Glomerular visceral epithelial cell (primary cell): ENCODE data around the gene ONECUT2.
"Not testable (repeated sequence)": the region's sequence is repeated elsewhere in the genome, so short reads cannot be mapped to it uniquely, and the experiment has no call there.

Experiments used
- DNase-seq: peaks from one replicate; pipeline ENCODE4 v3.0.0-alpha.2; 2016; ENCODE audit errors: extremely low spot score

ONECUT2 gene

DNA sequence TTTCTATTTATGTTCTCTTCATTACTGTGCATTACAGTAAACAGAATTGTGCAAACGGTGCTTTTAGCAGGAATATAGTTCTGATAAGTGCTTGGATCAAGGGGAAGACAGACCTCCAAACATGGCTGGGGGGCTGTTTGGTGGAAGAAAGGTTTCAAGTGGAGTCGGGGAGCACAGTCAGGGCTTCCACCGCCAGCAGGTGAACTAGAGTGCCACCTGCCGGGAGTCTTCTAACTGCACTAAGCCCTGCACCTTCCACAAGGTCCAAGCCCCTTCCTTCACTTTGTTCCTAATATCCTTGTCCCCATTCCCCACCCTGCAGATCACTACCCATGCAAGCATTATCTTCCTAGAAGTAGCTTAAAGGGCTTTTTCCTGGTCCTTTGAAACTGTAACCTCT is 11.1 kb downstream of the ONECUT2 start:
- DNase-seq = no peak

- DNase-seq = no peak
Measured at GRCh38 chr18:57447154-57447621, 12.0 kb downstream of the ONECUT2 start.

GRCh38 chr18:57455576-57456129 is 20.5 kb downstream of the ONECUT2 start:
- no peak for DNase-seq

DNA sequence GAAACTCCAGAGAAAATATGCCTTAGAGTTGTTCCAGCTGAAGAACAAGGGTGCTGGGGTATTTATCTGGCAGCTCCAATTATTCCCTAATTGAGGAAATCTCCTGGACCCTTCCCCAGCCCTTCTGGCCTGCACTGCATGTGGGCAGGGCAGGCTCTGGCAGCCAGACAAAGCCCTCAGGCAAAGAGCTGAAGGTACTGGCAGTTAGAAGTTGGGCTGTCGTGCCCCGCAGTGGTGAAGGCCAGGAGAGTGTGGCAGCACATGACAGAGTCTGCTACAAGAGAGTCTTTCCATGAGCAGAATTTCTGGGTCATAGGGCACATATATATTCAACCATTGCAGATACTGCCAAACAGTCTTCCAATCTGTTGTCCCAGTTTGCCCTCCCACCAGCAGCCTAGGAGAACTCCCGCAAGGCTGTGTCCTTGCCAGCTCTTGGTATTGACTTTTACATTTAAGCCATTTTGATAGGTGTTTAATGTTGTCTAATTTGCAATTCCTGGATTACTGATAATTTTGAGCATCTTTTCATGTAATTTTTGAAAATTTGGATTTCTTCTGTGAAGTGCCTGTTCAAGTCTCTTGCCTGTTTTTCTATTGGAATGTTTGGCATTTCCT is 26.6 kb downstream of the ONECUT2 start:
- DNase-seq = no peak

DNA sequence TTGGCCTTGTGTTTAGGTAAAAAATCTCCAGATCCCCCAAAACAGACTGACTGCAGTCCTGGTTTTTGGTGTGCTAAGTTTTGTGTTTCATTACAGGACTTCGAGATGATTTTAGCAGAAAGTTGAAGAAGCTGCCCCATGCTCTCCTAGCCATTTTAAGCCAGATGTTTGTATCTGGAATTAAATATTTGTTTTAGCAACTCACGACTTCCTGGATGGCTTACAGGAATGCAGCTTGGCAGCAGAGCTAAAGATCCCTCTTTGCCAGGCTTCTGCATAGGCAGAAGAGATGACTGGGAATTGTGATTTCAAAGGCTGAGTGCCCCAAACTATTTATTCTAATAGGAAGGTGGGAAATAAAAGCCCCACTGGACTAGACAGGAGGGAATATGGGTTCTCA is 31.1 kb downstream of the ONECUT2 start:
- DNase-seq = no peak

DNA sequence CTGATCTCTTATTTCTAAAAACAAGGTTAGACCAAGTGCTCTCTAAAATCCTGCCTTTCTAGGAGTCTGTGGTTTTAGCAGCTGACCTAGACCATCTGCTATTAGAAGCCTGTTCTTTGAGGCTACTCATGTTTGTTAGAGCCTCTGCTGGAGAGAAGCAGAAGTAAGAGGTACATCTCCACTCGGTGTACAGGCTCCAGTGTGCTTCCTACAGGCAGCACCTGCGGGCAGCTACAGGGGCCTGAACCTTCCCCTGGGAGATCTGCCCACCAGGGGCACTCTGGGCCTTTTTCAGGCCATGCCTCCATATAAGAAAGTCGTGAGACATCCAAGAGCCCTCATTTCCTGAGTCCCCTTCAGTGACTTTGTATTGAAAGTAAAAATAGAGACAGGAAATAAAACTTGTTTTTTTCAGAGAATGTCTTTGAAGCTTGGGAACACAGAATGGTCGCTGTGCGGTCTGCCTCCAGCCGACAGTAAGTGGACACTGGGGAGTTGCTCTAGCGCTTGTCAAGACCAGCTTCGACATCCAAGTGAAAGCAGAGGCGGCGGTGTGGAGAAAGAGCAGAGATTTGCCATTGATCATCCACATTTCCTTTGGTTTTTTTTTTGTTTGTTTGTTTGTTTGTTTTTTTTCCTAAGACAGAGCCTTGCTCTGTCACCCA is 31.7 kb downstream of the ONECUT2 start:
- DNase-seq = no peak

GRCh38 chr18:57469884-57470283 is 34.7 kb downstream of the ONECUT2 start:
- no peak for DNase-seq

- no peak for DNase-seq
Measured at GRCh38 chr18:57475408-57475807, 40.2 kb downstream of the ONECUT2 start.

DNA sequence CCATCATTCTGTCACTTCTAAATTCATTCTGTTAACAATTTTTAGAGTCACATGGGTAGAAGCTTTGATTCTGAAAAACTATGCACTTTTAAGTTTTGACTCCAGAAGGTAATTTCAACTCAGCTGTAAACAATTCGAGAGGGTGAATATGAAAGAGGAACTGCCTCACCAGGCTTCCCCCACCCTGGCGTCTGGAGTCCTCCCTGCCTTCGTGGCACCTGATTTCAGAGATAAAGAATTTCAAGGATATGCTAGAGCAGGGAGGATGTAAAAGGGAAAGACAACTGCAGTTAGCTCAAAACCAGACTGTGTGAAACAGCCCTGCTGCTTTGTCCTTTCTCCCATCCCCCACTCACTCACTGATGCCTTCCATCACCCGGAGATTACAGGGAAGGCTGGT is 40.7 kb downstream of the ONECUT2 start:
- DNase-seq = no peak

- no peak for DNase-seq
Measured at GRCh38 chr18:57480733-57481132, 45.6 kb downstream of the ONECUT2 start.

DNA sequence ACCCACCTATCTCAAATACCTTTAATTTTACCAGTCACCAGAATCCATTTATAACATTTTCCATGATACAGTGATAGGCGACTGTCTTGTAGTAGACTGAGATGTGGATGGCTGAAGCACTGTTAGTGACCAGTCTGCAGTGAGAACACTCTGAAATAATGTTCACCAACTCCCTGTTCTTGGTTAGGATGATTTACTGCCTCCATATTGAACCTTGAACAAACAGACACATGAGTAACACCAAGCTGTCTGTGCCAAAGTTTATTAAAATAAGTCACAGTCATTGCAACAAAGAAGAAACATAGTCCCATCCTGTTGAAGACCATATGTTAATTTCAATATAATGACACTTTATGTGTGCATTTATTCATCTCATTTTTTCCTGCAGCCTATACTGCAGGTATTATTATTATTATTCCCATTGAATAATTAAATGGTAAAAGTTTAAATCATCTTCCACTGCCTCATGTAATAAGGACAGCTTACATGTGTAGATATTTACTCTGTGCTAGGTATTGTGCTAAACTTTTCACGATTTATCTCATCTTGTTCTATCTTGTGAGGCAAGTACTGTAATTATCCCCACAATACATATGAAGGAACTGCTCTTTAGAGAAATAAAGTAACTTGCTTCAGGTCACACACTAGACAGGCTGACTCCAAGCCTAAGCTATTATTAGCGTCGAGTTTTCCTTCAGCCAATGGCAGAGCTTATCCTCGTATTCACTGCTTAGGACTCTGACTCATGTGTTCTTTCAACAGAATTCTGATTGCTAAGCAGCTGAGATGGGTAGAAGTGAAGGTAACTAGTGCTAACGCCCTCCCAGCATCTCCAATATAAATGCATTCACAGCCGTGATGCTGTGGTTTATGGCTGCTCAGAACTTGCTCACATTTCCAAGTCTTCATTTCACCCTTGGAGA is 62.5 kb downstream of the ONECUT2 start:
- DNase-seq = no peak

DNA sequence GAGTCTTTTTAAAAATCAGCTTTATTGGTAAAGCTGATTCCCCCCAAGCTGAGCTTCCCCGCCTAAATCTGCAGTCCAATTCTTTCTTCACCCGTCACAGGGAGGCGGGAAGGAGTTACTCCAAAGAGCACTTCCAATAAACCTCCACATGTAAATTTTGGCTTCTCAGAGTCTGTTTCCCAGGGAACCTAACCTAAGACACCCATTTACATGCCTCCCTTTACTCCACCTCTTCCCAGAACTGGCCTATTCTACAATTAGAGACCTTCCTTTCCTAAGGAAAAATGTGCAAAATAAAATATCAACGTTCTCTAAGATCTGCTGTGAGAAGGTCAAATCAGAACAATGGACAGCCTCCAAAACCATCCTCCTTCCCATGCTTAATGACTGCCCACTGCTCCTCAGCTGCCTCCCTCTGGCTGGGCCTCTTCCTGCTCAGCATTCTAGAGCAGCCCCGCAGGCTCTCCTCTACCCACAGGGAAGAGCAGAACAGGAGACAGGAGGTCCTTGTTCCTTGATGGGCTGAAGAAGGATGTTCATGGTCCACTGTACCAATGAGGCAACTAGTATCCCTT is 63.6 kb downstream of the ONECUT2 start:
- no peak for DNase-seq

GRCh38 chr18:57502624-57503023 is 67.5 kb downstream of the ONECUT2 start:
- DNase-seq = no peak

GRCh38 chr18:57505231-57505630 is 70.1 kb downstream of the ONECUT2 start:
- DNase-seq = no peak

DNA sequence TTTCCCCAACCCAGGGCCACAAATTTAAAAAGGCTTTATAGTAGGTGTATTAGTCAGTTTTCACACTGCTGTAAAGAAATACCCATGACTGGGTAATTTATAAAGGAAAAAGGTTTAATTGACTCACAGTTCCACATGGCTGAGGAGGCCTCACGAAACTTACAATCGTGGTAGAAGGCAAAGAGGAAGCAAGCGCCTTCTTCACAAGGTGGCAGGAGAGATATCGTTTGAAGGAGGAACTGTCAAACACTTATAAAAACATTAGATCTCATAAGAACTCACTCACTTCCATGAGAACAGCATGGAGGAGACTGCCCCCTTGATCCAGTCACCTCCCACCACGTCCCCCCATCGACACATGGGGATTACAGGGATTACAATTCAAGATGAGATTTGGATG is 80.9 kb downstream of the ONECUT2 start:
- no peak for DNase-seq

GRCh38 chr18:57518533-57518932 is 83.4 kb downstream of the ONECUT2 start:
- DNase-seq = no peak

- DNase-seq = no peak
Measured at GRCh38 chr18:57519668-57520424, 84.7 kb downstream of the ONECUT2 start.

DNA sequence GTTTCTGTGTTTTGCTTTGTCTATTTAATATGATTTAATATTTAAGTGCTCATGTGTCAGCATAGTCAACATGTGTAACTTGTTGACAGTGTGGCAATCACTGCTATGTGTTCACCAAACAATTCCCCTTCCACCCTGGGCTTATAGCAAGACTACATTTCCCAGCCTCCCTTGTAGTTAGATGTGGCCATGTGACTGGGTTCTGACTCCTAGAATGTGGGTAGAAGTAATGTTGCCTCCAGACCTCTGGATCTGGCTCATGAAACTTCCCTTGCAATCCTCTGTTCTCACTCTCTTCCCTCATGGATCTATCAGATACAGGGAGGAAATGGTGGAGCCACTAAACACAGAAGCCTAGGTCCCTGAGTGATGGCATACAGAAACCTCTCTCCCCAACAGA is 87.2 kb downstream of the ONECUT2 start:
- not testable (repeated sequence) for DNase-seq

DNA sequence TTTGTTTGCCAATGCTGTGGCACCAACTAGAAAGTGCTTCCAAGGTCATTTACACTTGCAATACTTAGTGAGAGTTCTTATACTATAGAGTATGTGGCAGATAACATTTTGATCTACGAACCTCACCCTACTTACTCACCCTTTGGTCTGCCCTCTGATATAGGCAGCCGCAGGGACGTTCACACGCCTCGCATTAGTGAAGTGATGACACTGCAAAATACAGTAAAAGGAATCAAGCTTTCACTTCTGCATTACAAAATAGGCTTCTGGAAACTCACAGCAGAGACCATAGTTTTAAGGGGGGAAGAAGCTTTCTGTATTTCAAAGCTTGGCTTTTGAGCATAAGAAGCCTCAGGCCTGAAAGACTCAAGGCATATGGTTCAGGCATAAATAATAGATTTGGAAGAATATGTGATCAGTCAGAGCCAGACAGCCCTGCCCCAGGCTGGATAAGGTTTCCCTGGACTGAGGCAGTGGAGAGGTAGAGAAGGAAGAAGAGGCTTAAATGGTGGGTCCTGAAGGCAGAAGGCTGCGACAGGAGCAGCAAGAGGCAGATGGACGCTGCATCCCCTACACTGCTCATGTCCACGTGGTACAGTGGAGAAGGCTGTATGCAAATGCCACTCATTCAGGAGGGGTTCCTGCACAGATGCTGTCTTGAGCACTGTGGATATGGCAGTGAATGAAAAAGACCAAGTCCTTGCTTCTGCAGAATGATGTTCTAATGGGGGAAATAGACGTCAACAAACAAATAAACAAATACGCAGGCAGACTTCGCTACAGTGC is 88.2 kb downstream of the ONECUT2 start:
- no peak for DNase-seq

GRCh38 chr18:57527556-57528229 is 92.5 kb downstream of the ONECUT2 start:
- DNase-seq = no peak
